GM18498 (cell line): Measurements from ENCODE around the gene EMILIN3.

Source experiments
- ATAC-seq: cut with Tn5 transposase; IDR thresholded peaks from one replicate; pipeline ENCODE4 v1.9.1; 2021; ENCODE audit warnings: mild to moderate bottlenecking, moderate library complexity; ENCODE audit not compliant: unreplicated experiment

The EMILIN3 gene

GRCh38 chr20:41391587-41392001 lies 25.0 kb upstream of the EMILIN3 start:
- no peak for ATAC-seq

- no peak for ATAC-seq
These were observed 24.3 kb upstream of the EMILIN3 start for GRCh38 chr20:41390889-41391288.

- no peak for ATAC-seq
These were observed 20.8 kb upstream of the EMILIN3 start for GRCh38 chr20:41387444-41387851.

- ATAC-seq = no peak
These were observed 20.1 kb upstream of the EMILIN3 start for GRCh38 chr20:41386502-41387427.

- no peak for ATAC-seq
These were observed 16.2 kb upstream of the EMILIN3 start for GRCh38 chr20:41382791-41383305.

- no peak for ATAC-seq
These were observed 14.1 kb upstream of the EMILIN3 start for GRCh38 chr20:41380551-41381193.

GRCh38 chr20:41379551-41379950 lies 12.9 kb upstream of the EMILIN3 start:
- ATAC-seq = no peak

GRCh38 chr20:41377275-41377674 lies 10.7 kb upstream of the EMILIN3 start:
- no peak for ATAC-seq

- ATAC-seq = no peak
These were observed 9.7 kb upstream of the EMILIN3 start for GRCh38 chr20:41376349-41376748.

GRCh38 chr20:41375846-41376245 lies 9.2 kb upstream of the EMILIN3 start:
- ATAC-seq = no peak

- no peak for ATAC-seq
These were observed 7.6 kb upstream of the EMILIN3 start for GRCh38 chr20:41373931-41374920.

- ATAC-seq = no peak
These were observed 6.7 kb upstream of the EMILIN3 start for GRCh38 chr20:41373251-41373783.

GRCh38 chr20:41371371-41371770 lies 4.8 kb upstream of the EMILIN3 start:
- ATAC-seq = no peak

GRCh38 chr20:41370176-41370575 lies 3.6 kb upstream of the EMILIN3 start:
- no peak for ATAC-seq

GRCh38 chr20:41369673-41370072 lies 3.1 kb upstream of the EMILIN3 start:
- ATAC-seq = no peak

- ATAC-seq = no peak
These were observed 1.3 kb upstream of the EMILIN3 start for GRCh38 chr20:41367956-41368355.

GRCh38 chr20:41367393-41367695 lies 726 bp upstream of the EMILIN3 start:
- no peak for ATAC-seq

- ATAC-seq = no peak
These were observed 657 bp downstream of the EMILIN3 start for GRCh38 chr20:41365777-41366545.

- no peak for ATAC-seq
These were observed 1.5 kb downstream of the EMILIN3 start for GRCh38 chr20:41364967-41365765.
